DOHH2 (cell line): Measurements from ENCODE around the gene SRM.
"Not testable (repeated sequence)": the region's sequence is repeated elsewhere in the genome, so short reads cannot be mapped to it uniquely, and the experiment has no call there.

Source experiments
- H3F3A ChIP-seq: fragments of 200-600 bp; sonication (generic), shearing (Covaris generic); 2 replicates; pipeline ENCODE4 v1.6.0; 2016; ENCODE audit warnings: antibody characterized with exemption, mild to moderate bottlenecking; ENCODE audit not compliant: control insufficient read depth, insufficient read depth
- H3K27ac ChIP-seq: fragments of 200-600 bp; sonication (generic); 2 replicates; pipeline ENCODE4 v1.5.1; 2014; ENCODE audit warnings: low read depth, mild to moderate bottlenecking, low read length, moderate library complexity
- H3K27me3 ChIP-seq: fragments of 200-600 bp; sonication (generic); 2 replicates; pipeline ENCODE4 v1.6.1; 2014; ENCODE audit warnings: mild to moderate bottlenecking, low read length, mixed read lengths; ENCODE audit not compliant: control insufficient read depth
- H3K36me3 ChIP-seq: fragments of 200-600 bp; sonication (generic); 2 replicates; pipeline ENCODE4 v1.6.1; 2014; ENCODE audit warnings: mild to moderate bottlenecking, low read length, moderate library complexity, mixed read lengths; ENCODE audit not compliant: control insufficient read depth
- H3K4me1 ChIP-seq: fragments of 200-600 bp; sonication (generic); 2 replicates; pipeline ENCODE4 v1.6.1; 2014; ENCODE audit warnings: mild to moderate bottlenecking, low read length, mixed read lengths; ENCODE audit not compliant: control insufficient read depth
- H3K4me2 ChIP-seq: fragments of 200-600 bp; sonication (generic); 2 replicates; pipeline ENCODE4 v1.6.0; 2014; ENCODE audit warnings: mild to moderate bottlenecking, low read length, moderate library complexity
- H3K4me3 ChIP-seq: fragments of 200-600 bp; sonication (generic); 2 replicates; pipeline ENCODE4 v1.5.1; 2014; ENCODE audit warnings: mild to moderate bottlenecking, low read length, mixed read lengths
- H3K79me2 ChIP-seq: fragments of 200-600 bp; sonication (generic); 2 replicates; pipeline ENCODE4 v1.6.1; 2014; ENCODE audit warnings: mild to moderate bottlenecking, low read length, mixed read lengths; ENCODE audit not compliant: control insufficient read depth
- H3K9me2 ChIP-seq: fragments of 200-600 bp; sonication (generic); replicated peaks from 2 replicates; pipeline ENCODE4 v1.6.1; 2014; ENCODE audit warnings: mild to moderate bottlenecking, low read length, mixed read lengths; ENCODE audit not compliant: control insufficient read depth
- H3K9me3 ChIP-seq: fragments of 200-600 bp; sonication (generic); 2 replicates; pipeline ENCODE4 v1.6.1; 2014; ENCODE audit warnings: antibody characterized with exemption, low read length, mixed read lengths; ENCODE audit not compliant: control insufficient read depth, insufficient read depth
- H4K20me1 ChIP-seq: fragments of 200-600 bp; sonication (generic); 2 replicates; pipeline ENCODE4 v1.6.0; 2014; ENCODE audit warnings: low read depth, mild to moderate bottlenecking, antibody characterized with exemption, low read length, moderate library complexity; ENCODE audit not compliant: control insufficient read depth, insufficient read depth
- CTCF ChIP-seq: fragments of 200-600 bp; sonication (generic); IDR thresholded peaks from one replicate; pipeline ENCODE4 v1.5.1; 2014; ENCODE audit warnings: antibody characterized with exemption, mild to moderate bottlenecking, low read depth, low read length; ENCODE audit not compliant: poor library complexity, severe bottlenecking
- EZH2phosphoT487 ChIP-seq: fragments of 200-600 bp; sonication (generic); IDR thresholded peaks from 2 replicates; pipeline ENCODE4 v1.6.1; 2017; ENCODE audit warnings: borderline replicate concordance, mild to moderate bottlenecking, antibody characterized with exemption, low read length, moderate library complexity, mixed read lengths

The SRM gene

GRCh38 chr1:11099310-11100148 is 39.7 kb upstream of the SRM start, which contains the start of gene EXOSC10:
EXOSC10 (minus strand) TSS chr1:11099869; CDS start chr1:11099831, 38 bp downstream.
- no peaks in the 10 kb centered on the region for H3K9me2 ChIP-seq
- H3K27me3 ChIP-seq: no peaks in the 10 kb centered on the region
- peaks cover 33% of the 10 kb centered on the region for H3K36me3 ChIP-seq
- peak within 1 kb of the TSS; percentile 95 for H3K4me3 ChIP-seq
- peak within 1 kb of the TSS; percentile 53 for H3K27ac ChIP-seq
- H3K9me3 ChIP-seq: no peaks in the 10 kb centered on the region
- H4K20me1 ChIP-seq: no peaks in the 10 kb centered on the region
- peaks cover 30% of the 10 kb centered on the region for H3K79me2 ChIP-seq
- H3F3A ChIP-seq: peaks cover 6% of the 10 kb centered on the region
- H3K4me2 ChIP-seq: peak within 1 kb of the TSS; percentile 71
- TF ChIP-seq EZH2phosphoT487 (no peak), CTCF (no peak)
- peaks cover 16% of the 10 kb centered on the region for H3K4me1 ChIP-seq

GRCh38 chr1:11098931-11099309 is 39.1 kb upstream of the SRM start:
- Histone ChIP-seq H3K27me3 (no peaks in the 10 kb centered on the region), H3K4me3 (peak overlapping the region; percentile 95)
- TF ChIP-seq EZH2phosphoT487: no peak
- no peak for TF ChIP-seq CTCF

GRCh38 chr1:11083784-11084183 is 24.0 kb upstream of the SRM start:
- not testable (repeated sequence) for H3K4me3 ChIP-seq, H3K4me1 ChIP-seq, H3K9me2 ChIP-seq, H3K4me2 ChIP-seq, H3F3A ChIP-seq, H3K79me2 ChIP-seq, H4K20me1 ChIP-seq, H3K9me3 ChIP-seq, H3K27me3 ChIP-seq, H3K27ac ChIP-seq
- H3K36me3 ChIP-seq: peaks cover 61% of the 10 kb centered on the region

More at GRCh38 chr1:11098931-11099309, 39.1 kb upstream of the SRM start:
- peaks cover 35% of the 10 kb centered on the region for H3K36me3 ChIP-seq
- H3K4me1 ChIP-seq: peaks cover 16% of the 10 kb centered on the region
- no peaks in the 10 kb centered on the region for H3K9me3 ChIP-seq
- no peaks in the 10 kb centered on the region for H3K9me2 ChIP-seq
- peaks cover 6% of the 10 kb centered on the region for H3F3A ChIP-seq
- H3K79me2 ChIP-seq: peaks cover 30% of the 10 kb centered on the region
- peak overlapping the region; percentile 71 for H3K4me2 ChIP-seq
- H4K20me1 ChIP-seq: no peaks in the 10 kb centered on the region
- H3K27ac ChIP-seq: peak overlapping the region; percentile 53; the same call in 1 of the 2 replicates

GRCh38 chr1:11080931-11081330 is 21.1 kb upstream of the SRM start:
- no peaks in the 10 kb centered on the region for H3F3A ChIP-seq
- H3K4me3 ChIP-seq: no peak overlapping the region
- no peak overlapping the region for H3K27ac ChIP-seq
- no peaks in the 10 kb centered on the region for H3K9me2 ChIP-seq
- no peaks in the 10 kb centered on the region for H3K79me2 ChIP-seq
- no peaks in the 10 kb centered on the region for H3K4me1 ChIP-seq
- TF ChIP-seq EZH2phosphoT487 (no peak), CTCF (no peak)
- H3K9me3 ChIP-seq: no peaks in the 10 kb centered on the region
- no peak overlapping the region for H3K4me2 ChIP-seq
- no peaks in the 10 kb centered on the region for H3K27me3 ChIP-seq
- H4K20me1 ChIP-seq: no peaks in the 10 kb centered on the region
- H3K36me3 ChIP-seq: peaks cover 62% of the 10 kb centered on the region
